ENCODE results near the gene SPAAR.
"Not testable (repeated sequence)": the region's sequence is repeated elsewhere in the genome, so short reads cannot be mapped to it uniquely, and the experiment has no call there.

Gene SPAAR

GRCh38 chr9:35923927-35924763, 14.9 kb downstream of the SPAAR start:
- DNase-seq = peak; percentile 14 to 27

- DNase-seq = no peak
Measured at GRCh38 chr9:35928591-35929452, 19.5 kb downstream of the SPAAR start.

- no peak for DNase-seq
Measured at GRCh38 chr9:35929453-35929718, 20.1 kb downstream of the SPAAR start.

GRCh38 chr9:35930521-35930920, 21.2 kb downstream of the SPAAR start:
- no peak for DNase-seq

GRCh38 chr9:35930989-35931388, 21.7 kb downstream of the SPAAR start:
- no peak for DNase-seq

GRCh38 chr9:35932735-35933134, 23.4 kb downstream of the SPAAR start:
- DNase-seq = no peak

- no peak for DNase-seq
Measured at GRCh38 chr9:35933550-35934067, 24.3 kb downstream of the SPAAR start.

GRCh38 chr9:35934069-35934468, 24.8 kb downstream of the SPAAR start:
- not testable (repeated sequence) for DNase-seq

GRCh38 chr9:35935261-35935660, 26.0 kb downstream of the SPAAR start:
- DNase-seq = no peak

- no peak for DNase-seq
Measured at GRCh38 chr9:35935755-35936509, 26.6 kb downstream of the SPAAR start.

GRCh38 chr9:35937227-35937626, 27.9 kb downstream of the SPAAR start:
- DNase-seq = no peak

GRCh38 chr9:35938474-35939356, 29.4 kb downstream of the SPAAR start:
- DNase-seq = no peak

- DNase-seq = no peak
Measured at GRCh38 chr9:35939679-35940250, 30.5 kb downstream of the SPAAR start.

- DNase-seq = peak; percentile 18 to 33
Measured at GRCh38 chr9:35940458-35941407, 31.4 kb downstream of the SPAAR start.

- no peak for DNase-seq
Measured at GRCh38 chr9:35942286-35942685, 33.0 kb downstream of the SPAAR start.

GRCh38 chr9:35944173-35944572, 34.9 kb downstream of the SPAAR start:
- no peak for DNase-seq

- no peak for DNase-seq
Measured at GRCh38 chr9:35944841-35945240, 35.6 kb downstream of the SPAAR start.

- peak; percentile 64 to 69 for DNase-seq
Measured at GRCh38 chr9:35945341-35946018, 36.2 kb downstream of the SPAAR start.

GRCh38 chr9:35948451-35948850, 39.2 kb downstream of the SPAAR start:
- DNase-seq = no peak

- DNase-seq = no peak
Measured at GRCh38 chr9:35948901-35949318, 39.6 kb downstream of the SPAAR start.

All from activated CD4-positive, alpha-beta T cell treated with anti-CD3 and anti-CD28 coated beads for 4 hours (primary cell).